SJCRH30 (cell line): ENCODE measurements around the gene TPST2. TPM values are rescaled to one million over a fixed set of nuclear protein-coding genes. Genes with fewer than 3 reads are reported as not detected.
A peak's percentile ranks its signal among the peaks of the same experiment; 100 is the strongest.

ENCODE experiments used
- DNase-seq, 2 experiments: peaks; one replicate each; pipeline ENCODE4 v3.0.0-alpha.2; 2015 to 2020
- H3K27ac ChIP-seq: fragments of 250-450 bp; sonication (Bioruptor Pico); 2 replicates; pipeline ENCODE4 v1.5.1; 2020; ENCODE audit warnings: mild to moderate bottlenecking, moderate library complexity
- H3K27me3 ChIP-seq: fragments of 250-450 bp; sonication (Bioruptor Pico); 2 replicates; pipeline ENCODE4 v1.5.1; 2020; ENCODE audit warnings: mild to moderate bottlenecking, moderate library complexity
- H3K36me3 ChIP-seq: fragments of 250-450 bp; sonication (Bioruptor Pico); 2 replicates; pipeline ENCODE4 v1.5.1; 2020; ENCODE audit warnings: mild to moderate bottlenecking, moderate library complexity
- H3K4me1 ChIP-seq: fragments of 250-450 bp; sonication (Bioruptor Pico); 2 replicates; pipeline ENCODE4 v1.5.1; 2020; ENCODE audit warnings: mild to moderate bottlenecking, moderate library complexity
- H3K4me3 ChIP-seq: fragments of 250-450 bp; sonication (Bioruptor Pico); 2 replicates; pipeline ENCODE4 v1.5.1; 2020; ENCODE audit warnings: mild to moderate bottlenecking, moderate library complexity
- H3K9me3 ChIP-seq: fragments of 250-450 bp; sonication (Bioruptor Pico); replicated peaks from 2 replicates; pipeline ENCODE4 v1.5.1; 2020; ENCODE audit warnings: mild to moderate bottlenecking, moderate library complexity
- total RNA-seq: library from RNA; depleted of rRNA; stranded (reverse); fragments of >200 nt; shearing (Covaris generic); gene quantifications from 2 replicates; pipeline ENCODE4 v1.2.3, GENCODE V29; 2014; rRNA removed

The TPST2 gene
- 14.3 and 15.0 TPM in 2 replicates for total RNA-seq

DNA sequence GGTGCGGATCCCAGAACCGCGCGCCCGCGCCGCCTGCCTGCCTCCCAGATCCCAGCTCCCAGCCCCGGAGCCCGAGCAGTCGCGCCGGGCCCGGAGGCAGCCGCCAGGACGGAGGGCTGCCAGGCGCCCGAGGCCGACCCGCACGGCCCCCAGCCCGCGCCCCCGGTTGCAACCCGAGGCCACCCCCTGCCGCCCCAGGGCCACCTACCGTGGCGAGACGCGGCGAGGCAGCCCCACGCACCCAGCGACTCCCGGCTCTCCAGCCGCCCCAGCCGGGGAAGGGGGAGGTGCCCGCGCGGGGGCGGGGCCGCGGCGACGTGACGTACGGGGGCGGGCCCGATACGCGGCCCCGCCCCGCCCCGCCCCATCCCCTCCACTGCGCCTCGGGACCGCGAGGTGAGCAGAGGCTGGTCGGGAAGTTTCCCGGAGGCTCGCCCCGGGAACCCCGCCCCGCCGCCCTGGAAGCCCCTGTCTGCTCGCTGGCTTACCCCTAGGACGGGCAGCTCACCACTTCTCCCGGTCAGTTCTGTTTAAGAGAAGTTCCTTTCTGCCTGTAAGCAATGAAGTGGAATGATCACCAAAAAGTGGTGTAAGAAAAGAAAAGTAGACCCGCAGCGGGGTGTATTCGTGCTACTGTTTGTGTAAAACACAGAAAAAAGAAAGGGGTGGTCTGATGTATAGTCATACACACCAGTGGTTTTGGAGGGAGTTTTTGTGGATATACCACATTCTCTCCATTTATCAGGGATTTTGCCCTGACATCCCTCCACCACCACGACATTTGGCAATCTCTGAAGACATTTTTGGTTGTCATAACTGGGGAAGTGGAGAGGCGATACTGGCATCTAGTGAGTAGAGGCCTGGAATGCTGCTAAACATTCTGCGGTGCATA, at the start of gene TPST2:
Gene TPST2 (minus strand): TSS at position 288 of the 892 bp plus-strand sequence. CDS start 48,502 bp downstream, outside the sequence.
- Histone ChIP-seq H3K4me3 (peak within 1 kb of the TSS; percentile 88), H3K4me1 (peaks cover 4% of the 10 kb centered on the region), H3K27me3 (no peaks in the 10 kb centered on the region), H3K36me3 (no peaks in the 10 kb centered on the region), H3K9me3 (peaks cover 4% of the 10 kb centered on the region; the same call in 1 of the 2 replicates), H3K27ac (peak within 1 kb of the TSS; percentile 35)
- peak; percentile 69 to 79 for DNase-seq

DNA sequence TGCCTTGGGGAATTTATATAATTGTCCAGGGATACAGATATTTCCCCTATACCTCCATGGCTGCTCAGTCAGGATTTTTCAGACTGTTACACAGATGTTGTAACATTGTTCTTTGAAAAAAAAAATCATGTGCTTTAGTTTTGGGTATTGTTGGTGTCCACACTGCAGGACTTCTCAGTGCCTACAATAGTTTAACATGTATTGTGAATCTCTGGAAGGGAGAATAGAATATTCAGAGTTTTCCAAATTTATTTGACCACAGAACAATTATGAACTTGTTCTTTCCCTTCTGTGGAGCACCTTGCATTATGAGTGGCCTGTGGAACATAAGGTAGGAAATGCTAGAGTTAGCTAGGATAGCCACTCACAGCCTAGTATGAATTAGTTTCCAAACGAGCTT, 46.4 kb upstream of the TPST2 start:
- Histone ChIP-seq H3K27ac (no peak overlapping the region), H3K27me3 (0 out of 2 replicates have a peak, but pooled peaks cover 3% of the 10 kb centered on the region), H3K36me3 (no peaks in the 10 kb centered on the region), H3K4me1 (0 out of 2 replicates have a peak, but pooled peaks cover 3% of the 10 kb centered on the region), H3K4me3 (no peak overlapping the region), H3K9me3 (no peaks in the 10 kb centered on the region)
- no peak for DNase-seq

DNA sequence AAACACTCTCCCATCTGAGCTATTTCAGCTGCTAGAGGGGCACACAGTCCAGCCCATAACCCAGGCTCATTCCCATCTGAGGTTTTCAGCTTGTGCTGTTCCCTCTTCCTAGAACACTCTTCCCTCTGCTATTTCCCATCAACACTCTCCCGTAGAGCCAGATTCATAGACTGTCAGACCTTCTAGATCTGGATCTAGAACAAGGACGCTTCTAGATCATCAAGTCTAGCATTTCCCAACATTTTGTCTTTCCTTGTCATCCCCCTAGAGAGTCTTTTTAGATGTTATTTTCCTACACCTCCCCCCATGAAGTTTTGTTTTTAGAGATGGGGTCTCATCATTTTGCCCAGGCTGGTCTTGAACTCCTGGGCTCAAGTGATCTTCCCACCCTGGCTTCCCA, 45.2 kb upstream of the TPST2 start:
- Histone ChIP-seq H3K27me3 (0 out of 2 replicates have a peak, but pooled peaks cover 3% of the 10 kb centered on the region), H3K4me3 (no peak overlapping the region), H3K36me3 (no peaks in the 10 kb centered on the region), H3K9me3 (no peaks in the 10 kb centered on the region), H3K27ac (no peak overlapping the region), H3K4me1 (no peaks in the 10 kb centered on the region)
- DNase-seq = no peak

GRCh38 chr22:26634189-26634588, 44.3 kb upstream of the TPST2 start:
- Histone ChIP-seq H3K4me1 (no peaks in the 10 kb centered on the region), H3K27me3 (0 out of 2 replicates have a peak, but pooled peaks cover 3% of the 10 kb centered on the region), H3K4me3 (no peak overlapping the region), H3K36me3 (no peaks in the 10 kb centered on the region), H3K9me3 (no peaks in the 10 kb centered on the region), H3K27ac (no peak overlapping the region)
- DNase-seq = no peak

DNA sequence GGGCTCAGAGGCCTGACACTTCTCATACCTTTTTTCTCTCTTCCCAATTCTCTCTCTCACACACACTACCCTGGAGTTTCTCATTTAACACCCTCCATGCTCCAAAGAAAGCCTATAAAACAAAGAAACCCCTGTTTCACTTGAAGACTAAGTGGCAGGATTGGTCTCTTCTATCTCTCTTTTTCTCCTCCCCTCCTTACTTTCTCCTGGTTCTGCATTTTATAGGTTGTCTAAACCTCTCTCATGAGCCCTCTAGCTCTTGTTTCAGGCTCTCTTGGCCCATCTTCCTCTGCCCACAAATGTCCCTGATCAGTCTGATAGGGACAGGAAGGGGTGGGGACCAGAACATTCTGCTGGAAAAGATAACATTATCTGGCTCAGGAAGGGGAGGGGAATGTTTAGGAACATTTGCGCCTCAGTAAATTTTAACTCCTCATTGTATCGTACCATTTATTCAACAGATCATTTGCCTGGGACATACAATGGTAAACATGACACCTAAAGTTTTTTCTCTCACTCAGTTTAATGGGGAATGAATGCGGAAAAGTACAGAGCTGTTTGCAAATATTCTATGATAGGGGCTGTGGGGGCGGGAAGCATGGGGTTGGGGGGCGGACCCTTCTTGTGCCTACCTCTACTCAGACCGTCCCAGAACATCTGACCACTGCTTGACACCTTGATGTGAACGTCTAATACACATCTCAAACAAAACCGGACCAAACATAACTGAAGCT, 42.7 kb upstream of the TPST2 start:
- DNase-seq = no peak
- no peaks in the 10 kb centered on the region for H3K27me3 ChIP-seq
- H3K4me1 ChIP-seq = no peaks in the 10 kb centered on the region
- H3K9me3 ChIP-seq = no peaks in the 10 kb centered on the region
- H3K4me3 ChIP-seq = no peak overlapping the region
- H3K36me3 ChIP-seq = no peaks in the 10 kb centered on the region
- no peak overlapping the region for H3K27ac ChIP-seq

GRCh38 chr22:26631282-26631681, 41.4 kb upstream of the TPST2 start:
- Histone ChIP-seq H3K4me3 (no peak overlapping the region), H3K9me3 (no peaks in the 10 kb centered on the region), H3K4me1 (no peaks in the 10 kb centered on the region), H3K36me3 (no peaks in the 10 kb centered on the region), H3K27ac (no peak overlapping the region), H3K27me3 (no peaks in the 10 kb centered on the region)
- no peak for DNase-seq

DNA sequence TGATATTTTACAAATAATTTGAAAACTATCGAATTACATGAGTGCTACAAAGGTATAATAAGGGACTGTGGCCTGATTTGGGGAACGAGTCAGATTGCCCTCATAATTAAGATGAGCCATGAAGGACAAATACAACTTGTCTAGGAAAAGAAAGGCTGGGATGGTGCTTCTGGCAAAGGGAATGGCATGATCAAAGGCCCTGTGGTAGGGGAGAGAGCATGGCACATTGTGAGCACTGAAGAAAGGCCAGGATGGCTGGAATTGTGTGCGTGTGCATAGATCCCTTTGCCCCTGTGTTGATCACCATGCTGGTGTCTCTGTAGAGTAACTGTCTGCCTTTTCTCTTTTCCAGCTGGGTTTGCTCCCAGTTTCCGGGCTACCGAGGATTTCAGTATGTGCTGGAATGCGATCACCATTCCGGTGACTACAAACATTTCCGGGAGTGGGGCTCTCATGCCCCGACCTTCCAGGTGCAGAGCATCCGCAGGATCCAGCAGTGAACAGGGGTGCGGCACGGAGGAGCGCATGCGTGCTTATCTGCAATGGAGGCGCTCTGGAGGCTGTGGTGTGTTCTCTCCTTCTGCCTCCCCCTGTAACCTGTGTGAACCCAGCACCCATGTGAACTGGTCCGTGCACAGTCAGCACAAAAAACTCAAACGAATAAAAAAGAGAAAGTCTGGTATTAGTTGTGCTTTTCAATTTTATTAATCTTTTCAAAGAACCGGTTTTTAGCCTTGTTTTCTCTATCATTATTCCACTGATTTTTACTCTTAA, 40.2 kb upstream of the TPST2 start:
- no peaks in the 10 kb centered on the region for H3K4me1 ChIP-seq
- H3K27ac ChIP-seq = no peak overlapping the region
- H3K36me3 ChIP-seq = no peaks in the 10 kb centered on the region
- no peak overlapping the region for H3K4me3 ChIP-seq
- DNase-seq = no peak
- no peaks in the 10 kb centered on the region for H3K27me3 ChIP-seq
- no peaks in the 10 kb centered on the region for H3K9me3 ChIP-seq

GRCh38 chr22:26624803-26625202, 34.9 kb upstream of the TPST2 start:
- H3K4me1 ChIP-seq = no peaks in the 10 kb centered on the region
- no peak overlapping the region for H3K27ac ChIP-seq
- H3K36me3 ChIP-seq = no peaks in the 10 kb centered on the region
- H3K4me3 ChIP-seq = no peak overlapping the region
- H3K9me3 ChIP-seq = no peaks in the 10 kb centered on the region
- no peak for DNase-seq
- H3K27me3 ChIP-seq = peaks cover 6% of the 10 kb centered on the region

- H3K4me3 ChIP-seq = no peak overlapping the region
- no peak for DNase-seq
- H3K9me3 ChIP-seq = no peaks in the 10 kb centered on the region
- no peaks in the 10 kb centered on the region for H3K36me3 ChIP-seq
- peaks cover 6% of the 10 kb centered on the region for H3K27me3 ChIP-seq
- H3K4me1 ChIP-seq = no peaks in the 10 kb centered on the region
- H3K27ac ChIP-seq = no peak overlapping the region
These were observed 34.1 kb upstream of the TPST2 start for GRCh38 chr22:26623984-26624383.

- H3K36me3 ChIP-seq = no peaks in the 10 kb centered on the region
- H3K4me3 ChIP-seq = no peak within 1 kb of the TSS
- DNase-seq = no peak
- peaks cover 8% of the 10 kb centered on the region for H3K4me1 ChIP-seq
- no peaks in the 10 kb centered on the region for H3K9me3 ChIP-seq
- peaks cover 6% of the 10 kb centered on the region for H3K27me3 ChIP-seq
- H3K27ac ChIP-seq = no peak within 1 kb of the TSS
These were observed 31.7 kb upstream of the TPST2 start, which contains the start of gene CRYBA4 for GRCh38 chr22:26621663-26622062. Gene CRYBA4, plus strand, starts transcription at chr22:26621963. Its CDS starts 634 bp downstream, at chr22:26622597.

DNA sequence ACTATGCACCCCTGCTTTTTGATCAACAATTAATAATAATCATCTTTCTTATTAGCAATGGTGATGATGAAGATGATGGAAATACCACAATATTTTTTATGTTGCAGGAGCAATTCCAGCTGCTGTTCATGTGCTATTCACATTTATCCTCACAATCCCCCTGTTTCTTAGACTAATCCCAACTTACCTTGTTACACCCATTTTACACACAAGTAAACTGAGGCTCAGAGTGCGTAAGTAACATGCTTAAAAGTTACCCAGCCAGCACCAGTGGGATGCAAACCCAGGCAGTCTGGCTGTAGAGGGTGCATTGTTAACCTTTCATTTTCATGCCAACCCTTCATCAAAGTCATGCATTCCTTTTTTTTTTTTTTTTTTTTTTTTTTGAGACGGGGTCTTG, 30.3 kb upstream of the TPST2 start:
- no peak overlapping the region for H3K4me3 ChIP-seq
- H3K4me1 ChIP-seq = peaks cover 12% of the 10 kb centered on the region
- peaks cover 6% of the 10 kb centered on the region for H3K27me3 ChIP-seq
- no peaks in the 10 kb centered on the region for H3K9me3 ChIP-seq
- no peak for DNase-seq
- H3K27ac ChIP-seq = no peak overlapping the region
- H3K36me3 ChIP-seq = no peaks in the 10 kb centered on the region

DNA sequence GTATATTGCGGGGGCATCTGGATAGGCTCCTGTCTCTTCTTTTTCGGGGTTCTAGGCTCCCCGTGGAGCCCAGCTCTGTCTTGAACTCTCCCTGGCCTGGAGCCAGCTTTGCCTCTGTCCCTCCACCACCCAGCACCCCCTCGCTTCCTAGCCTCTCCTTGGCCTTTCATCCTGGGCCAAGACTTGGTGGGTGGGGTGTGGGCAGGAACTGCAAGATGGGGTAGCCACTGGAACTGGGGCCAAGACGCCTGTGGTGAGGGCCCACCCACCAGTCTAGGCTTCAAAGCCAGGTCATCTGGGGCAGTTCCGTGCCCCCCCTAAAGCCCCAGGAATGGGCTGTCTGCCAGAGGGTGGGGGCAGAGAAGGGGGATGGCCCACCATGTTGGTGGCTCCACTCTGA, 29.6 kb upstream of the TPST2 start:
- Histone ChIP-seq H3K27me3 (peaks cover 6% of the 10 kb centered on the region), H3K27ac (no peak overlapping the region), H3K36me3 (no peaks in the 10 kb centered on the region), H3K4me3 (no peak overlapping the region), H3K4me1 (peaks cover 12% of the 10 kb centered on the region), H3K9me3 (no peaks in the 10 kb centered on the region)
- DNase-seq = no peak

DNA sequence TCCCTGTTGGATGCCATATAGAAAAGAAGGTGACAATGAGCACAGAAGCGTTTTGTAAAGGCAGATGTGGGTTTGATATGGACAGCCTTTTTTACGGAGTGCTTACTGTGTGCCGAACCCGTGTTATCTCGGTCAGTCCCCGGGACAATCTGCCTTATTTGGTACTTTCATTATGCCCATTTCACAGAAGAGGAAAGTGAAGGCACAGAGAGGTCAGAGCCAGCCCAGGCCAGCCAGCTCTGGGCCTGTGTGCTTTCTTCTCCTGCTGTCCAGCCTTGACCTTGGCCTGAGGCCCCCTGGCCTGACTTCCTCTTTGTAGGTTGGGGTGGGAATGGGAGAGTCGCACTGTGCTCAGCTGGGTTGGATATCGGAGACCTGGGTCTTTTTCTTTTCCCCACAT, 28.5 kb upstream of the TPST2 start:
- Histone ChIP-seq H3K27ac (no peak overlapping the region), H3K27me3 (peaks cover 6% of the 10 kb centered on the region), H3K36me3 (no peaks in the 10 kb centered on the region), H3K4me3 (no peak overlapping the region), H3K9me3 (no peaks in the 10 kb centered on the region), H3K4me1 (peaks cover 17% of the 10 kb centered on the region)
- no peak for DNase-seq

DNA sequence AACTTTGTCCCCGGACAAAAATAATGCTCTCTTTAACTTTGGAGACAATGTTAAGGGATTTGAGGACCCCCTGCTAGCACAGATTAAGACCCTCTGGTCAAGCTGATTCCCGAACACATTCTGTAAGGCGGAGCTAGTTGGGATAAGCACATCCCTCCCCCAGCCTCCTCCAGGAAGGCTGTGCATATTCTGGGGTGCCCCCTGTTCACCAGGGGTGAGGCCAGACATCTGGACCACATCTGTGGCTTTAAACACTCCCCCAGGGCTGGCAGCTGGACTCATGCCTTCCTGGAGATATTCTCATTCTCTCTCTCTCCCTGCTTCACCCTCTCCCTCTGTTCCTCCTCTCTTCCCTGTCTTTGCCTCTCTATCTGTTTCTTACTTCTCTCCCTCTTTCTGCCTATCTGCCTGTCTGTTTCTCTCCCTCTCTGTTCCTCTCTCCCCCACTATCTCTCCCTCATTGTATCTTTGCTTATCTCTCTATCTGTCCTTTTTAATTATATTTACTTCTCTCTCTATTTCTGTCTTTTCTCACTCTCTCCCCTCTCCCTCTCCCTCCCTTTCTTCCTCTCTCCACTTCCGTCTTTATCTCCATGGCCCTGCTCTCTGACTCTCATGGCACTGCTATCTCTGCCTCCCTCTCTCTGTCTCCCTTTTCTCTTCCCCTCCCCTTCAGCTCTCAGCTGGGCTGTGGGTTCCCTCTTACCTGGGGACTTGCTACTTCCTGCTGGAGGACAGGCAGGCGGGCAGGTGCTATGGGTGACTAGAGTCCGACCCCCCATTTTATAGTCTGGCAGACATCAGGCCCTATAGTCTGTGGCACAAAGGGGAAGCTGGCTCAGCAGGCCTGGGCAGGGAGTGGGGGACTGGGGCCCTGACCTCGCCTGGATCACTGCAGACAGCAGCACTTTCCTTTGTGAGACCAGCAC, 27.6 kb upstream of the TPST2 start, which contains the start of gene CRYBB1:
Gene CRYBB1 (minus strand): TSS at position 757 of the 929 bp plus-strand sequence. CDS start 1,708 bp downstream, outside the sequence.
- H3K27me3 ChIP-seq = peaks cover 6% of the 10 kb centered on the region
- peaks cover 23% of the 10 kb centered on the region for H3K4me1 ChIP-seq
- no peak for DNase-seq
- no peaks in the 10 kb centered on the region for H3K36me3 ChIP-seq
- H3K27ac ChIP-seq = no peak within 1 kb of the TSS
- H3K4me3 ChIP-seq = no peak within 1 kb of the TSS
- H3K9me3 ChIP-seq = no peaks in the 10 kb centered on the region
